NB4 (cell line): ENCODE data around the gene ACBD4.

Experiments
- DNase-seq: peaks from one replicate; pipeline ENCODE4 v3.0.0; 2010; ENCODE audit warnings: low read depth
- H3K4me3 ChIP-seq: one replicate; pipeline ENCODE4 v1.5.1; 2011; ENCODE audit warnings: mild to moderate bottlenecking, low read depth, low read length, moderate library complexity
- CTCF ChIP-seq: IDR thresholded peaks from one replicate; pipeline ENCODE4 v1.5.1; 2012; ENCODE audit warnings: low read depth, low read length
- MYC ChIP-seq: IDR thresholded peaks from 2 replicates; pipeline ENCODE4 v1.6.1; 2011; ENCODE audit warnings: low read depth, low read length
- POLR2A ChIP-seq: IDR thresholded peaks from 2 replicates; pipeline ENCODE4 v1.6.1; 2011; ENCODE audit warnings: mild to moderate bottlenecking; ENCODE audit not compliant: insufficient read length; ENCODE audit errors: extremely low read depth
- TF ChIP-seq, protein P1 (sequence below): IDR thresholded peaks from 2 replicates; pipeline ENCODE4 v1.6.1; 2011; ENCODE audit warnings: low read depth, low read length

Gene ACBD4

GRCh38 chr17:45184144-45184543 lies 48.7 kb downstream of the ACBD4 start:
- TF ChIP-seq POLR2A (no peak), CTCF (no peak), MYC (no peak)
- TF ChIP-seq, protein P1, sequence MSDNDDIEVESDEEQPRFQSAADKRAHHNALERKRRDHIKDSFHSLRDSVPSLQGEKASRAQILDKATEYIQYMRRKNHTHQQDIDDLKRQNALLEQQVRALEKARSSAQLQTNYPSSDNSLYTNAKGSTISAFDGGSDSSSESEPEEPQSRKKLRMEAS = no peak
- no peak for DNase-seq

GRCh38 chr17:45186801-45187354 lies 51.4 kb downstream of the ACBD4 start:
- DNase-seq = no peak

More at GRCh38 chr17:45184144-45184543, 48.7 kb downstream of the ACBD4 start:
- no peak overlapping the region for H3K4me3 ChIP-seq

GRCh38 chr17:45189009-45189408 lies 53.5 kb downstream of the ACBD4 start:
- H3K4me3 ChIP-seq = no peak overlapping the region
- no peak for TF ChIP-seq CTCF
- TF ChIP-seq, protein P1 = no peak
- no peak for DNase-seq

More at GRCh38 chr17:45186801-45187354, 51.4 kb downstream of the ACBD4 start:
- TF ChIP-seq POLR2A = no peak
- TF ChIP-seq, protein P1 = no peak
- no peak overlapping the region for H3K4me3 ChIP-seq

- no peak for DNase-seq
- TF ChIP-seq, protein P1 = no peak
- H3K4me3 ChIP-seq = no peak overlapping the region
These were observed 55.2 kb downstream of the ACBD4 start for GRCh38 chr17:45190503-45191255.
